GM21737 (cell line): ENCODE data around the gene ALDH5A1.

Experiments
- ATAC-seq: cut with Tn5 transposase; IDR thresholded peaks from one replicate; pipeline ENCODE4 v1.9.1; 2021; ENCODE audit warnings: mild to moderate bottlenecking, moderate library complexity; ENCODE audit not compliant: unreplicated experiment

Gene ALDH5A1

DNA sequence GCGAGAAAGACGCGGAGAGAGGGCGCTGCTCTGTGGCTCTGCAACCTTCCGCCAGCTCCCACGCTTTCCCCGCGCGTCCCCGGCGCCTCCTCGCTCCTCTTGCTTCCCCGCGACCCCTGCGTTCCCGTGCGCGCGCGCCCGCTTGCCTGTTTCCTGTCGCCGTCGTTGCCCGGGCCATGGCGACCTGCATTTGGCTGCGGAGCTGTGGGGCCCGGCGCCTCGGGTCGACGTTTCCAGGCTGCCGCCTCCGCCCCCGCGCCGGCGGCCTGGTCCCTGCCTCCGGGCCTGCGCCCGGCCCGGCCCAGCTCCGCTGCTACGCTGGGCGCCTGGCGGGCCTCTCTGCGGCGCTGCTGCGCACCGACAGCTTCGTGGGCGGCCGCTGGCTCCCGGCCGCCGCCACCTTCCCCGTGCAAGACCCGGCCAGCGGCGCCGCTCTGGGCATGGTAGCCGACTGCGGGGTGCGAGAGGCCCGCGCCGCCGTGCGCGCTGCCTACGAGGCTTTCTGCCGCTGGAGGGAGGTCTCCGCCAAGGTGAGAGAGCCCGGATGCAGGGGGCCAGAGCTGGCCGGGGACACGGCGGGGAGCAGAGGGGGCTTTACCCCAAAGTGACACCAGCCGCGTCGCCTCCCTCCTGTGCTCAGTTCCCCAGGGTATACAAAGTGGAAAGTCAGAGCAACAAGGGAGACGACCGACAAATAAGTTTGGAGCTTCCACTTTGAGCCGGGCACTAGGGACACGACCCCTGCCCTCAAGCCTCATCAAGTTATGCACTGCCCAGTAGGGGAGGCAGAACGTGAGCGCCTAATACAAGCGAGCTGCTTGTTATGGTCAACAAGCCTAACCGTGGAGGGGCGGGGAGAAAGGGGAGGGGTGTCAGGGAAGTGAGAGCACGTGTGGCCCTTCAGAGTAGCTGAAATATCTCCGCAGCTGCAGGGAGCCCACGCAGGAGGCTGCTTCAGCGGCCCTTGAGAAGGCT is at the start of gene ALDH5A1:
Gene ALDH5A1 (plus strand): TSS at position 149 of the 975 bp plus-strand sequence. CDS start 28 bp downstream, at position 177.
- ATAC-seq, result peak; percentile 69

- no peak for ATAC-seq
Measured at GRCh38 chr6:24445704-24446103, 49.1 kb upstream of the ALDH5A1 start.

DNA sequence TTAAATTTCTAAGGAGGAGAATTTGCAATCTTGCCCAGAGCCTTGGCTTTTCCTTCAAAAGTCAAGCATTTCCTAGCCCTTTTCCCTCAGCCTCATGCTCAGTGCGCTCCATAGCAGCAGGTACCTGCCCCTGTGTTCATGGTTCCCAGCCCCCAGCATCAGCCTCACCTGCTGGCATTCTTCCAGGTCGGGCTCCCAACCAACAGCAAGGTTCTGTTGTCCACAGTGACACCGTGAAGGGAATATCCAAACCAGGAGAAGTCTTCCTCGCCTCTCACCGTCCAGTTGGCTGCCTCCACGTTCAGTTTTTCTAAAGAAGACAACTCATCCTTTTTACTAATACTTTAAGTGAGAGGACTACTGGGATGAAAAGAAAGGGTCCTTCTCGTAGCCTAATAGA is 48.1 kb upstream of the ALDH5A1 start:
- ATAC-seq, result no peak

DNA sequence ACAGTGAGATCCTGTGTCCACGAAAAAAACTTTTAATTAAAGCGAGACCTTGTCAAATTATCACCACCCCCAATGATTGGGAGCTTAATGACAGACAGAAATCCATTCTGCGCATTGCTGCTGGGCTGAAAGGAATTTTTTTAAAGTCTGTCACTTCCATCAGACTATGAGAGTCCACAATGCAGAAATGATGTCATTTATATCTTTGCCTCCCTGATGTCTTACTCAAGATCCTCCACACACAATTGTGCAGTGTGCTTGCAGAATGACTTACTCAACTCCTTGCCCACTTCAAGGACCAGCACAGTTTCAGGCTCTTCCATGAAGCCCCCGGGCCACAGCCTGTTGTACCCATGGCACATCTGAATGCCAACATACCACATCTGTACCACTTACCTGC is 46.4 kb upstream of the ALDH5A1 start:
- ATAC-seq, result no peak

DNA sequence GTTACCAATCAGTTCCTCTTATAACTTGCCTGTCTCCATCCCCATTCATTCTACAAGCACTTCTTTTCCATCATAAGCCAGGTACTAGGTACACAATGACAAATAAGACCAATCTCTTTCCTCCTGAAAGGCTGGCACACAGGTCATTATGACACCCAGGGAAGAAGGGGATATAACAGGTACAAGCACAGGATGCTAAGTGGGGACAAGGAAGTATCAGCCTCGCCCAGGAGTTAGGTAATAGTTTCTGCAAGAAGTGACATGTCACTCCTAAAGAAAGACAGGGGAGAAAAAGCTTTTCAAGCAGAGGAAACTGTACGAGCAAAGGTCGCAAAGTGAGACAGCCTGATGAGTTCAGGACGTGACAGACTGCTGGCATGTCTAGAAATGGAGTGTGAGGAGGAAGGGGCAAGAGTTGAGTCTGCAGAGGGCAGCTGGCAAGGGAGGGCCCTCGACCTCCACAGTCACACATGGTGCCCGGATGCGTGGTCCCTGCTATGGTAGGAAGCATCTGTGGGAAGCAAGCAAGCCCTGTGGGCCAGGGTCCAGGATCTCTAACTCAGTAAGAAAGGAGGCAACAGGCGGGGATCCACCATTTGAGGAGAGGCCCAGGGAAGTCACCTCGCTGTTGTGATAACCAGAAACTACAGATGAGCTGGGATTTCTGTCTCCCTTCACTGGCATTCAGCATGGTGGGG is 45.8 kb upstream of the ALDH5A1 start:
- ATAC-seq, result no peak

DNA sequence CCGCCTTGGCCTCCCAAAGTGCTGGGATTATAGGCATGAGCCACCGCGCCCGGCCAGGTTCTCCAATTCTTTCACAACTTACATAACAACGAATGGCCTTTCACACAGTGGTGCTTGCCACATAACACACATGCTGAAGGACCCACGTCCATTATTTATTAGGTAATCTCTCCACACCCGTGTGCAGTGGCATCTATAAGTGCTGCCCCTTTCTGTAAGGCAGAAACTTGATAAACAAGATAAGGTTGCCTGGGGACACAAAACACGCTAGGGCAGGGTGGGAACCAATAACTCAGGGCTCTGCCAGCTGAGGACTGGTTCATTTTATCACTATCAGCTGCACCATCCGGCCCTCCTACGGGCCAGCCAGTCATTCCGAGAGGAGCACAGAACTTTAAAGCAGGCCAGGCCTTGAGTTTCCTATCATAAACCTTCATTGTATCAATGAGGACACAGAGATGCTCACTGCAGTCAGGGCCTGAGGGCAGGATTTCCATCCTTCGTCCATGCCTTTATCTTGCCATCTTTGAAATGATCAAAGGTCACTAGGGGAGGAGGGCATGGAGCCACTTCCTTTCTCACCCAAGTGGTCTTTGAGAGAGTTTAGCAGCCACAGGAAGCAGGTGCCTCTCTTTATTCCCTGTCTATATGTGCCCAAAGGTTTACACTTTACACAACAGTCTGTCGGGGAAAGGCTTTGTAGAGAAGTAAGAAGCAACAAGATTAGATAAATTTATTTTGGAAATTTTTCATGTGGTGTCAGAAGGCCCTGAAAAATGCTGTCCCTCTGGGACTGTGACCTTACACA is 43.0 kb upstream of the ALDH5A1 start:
- ATAC-seq, result no peak

GRCh38 chr6:24453921-24454320 is 40.8 kb upstream of the ALDH5A1 start:
- ATAC-seq, result no peak

- no peak for ATAC-seq
Measured at GRCh38 chr6:24454452-24454851, 40.3 kb upstream of the ALDH5A1 start.

DNA sequence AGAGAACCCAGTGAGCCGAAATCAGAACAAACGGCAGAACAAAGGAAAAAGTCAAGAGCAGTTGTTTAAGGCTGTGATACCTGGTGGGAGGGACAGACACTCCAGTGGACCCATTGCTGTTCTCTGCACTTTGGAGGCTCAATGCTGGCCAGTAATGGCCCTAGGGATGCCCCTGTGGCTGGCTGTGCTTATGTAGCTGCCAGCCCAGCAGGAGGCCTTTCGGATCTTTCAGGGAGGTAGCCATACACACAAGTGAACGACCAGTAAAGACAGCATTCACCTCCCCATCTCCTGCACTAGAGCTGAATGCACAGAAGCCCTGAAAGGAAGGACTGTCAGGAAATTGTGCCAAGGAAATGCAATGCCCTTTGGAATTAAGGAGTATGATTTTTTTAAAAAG is 39.7 kb upstream of the ALDH5A1 start:
- no peak for ATAC-seq

DNA sequence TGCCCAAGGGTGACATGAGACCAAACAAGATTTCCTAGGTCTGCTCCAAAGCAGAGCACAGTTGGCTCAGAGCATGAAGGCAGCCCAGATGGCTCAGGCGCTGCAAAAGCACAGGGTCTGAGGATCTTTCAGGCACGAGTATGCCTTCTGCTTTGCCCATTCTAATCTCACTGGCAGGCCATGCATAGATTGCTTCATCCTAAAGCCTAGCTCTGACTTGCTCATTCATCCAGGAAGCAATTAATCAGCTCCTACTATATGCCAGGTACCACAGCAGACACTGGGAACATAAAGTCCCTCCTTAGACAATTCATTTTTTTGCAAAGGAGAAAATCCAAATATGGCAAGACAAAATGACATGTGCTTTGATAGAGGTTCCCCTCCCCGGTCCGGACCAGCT is 36.6 kb upstream of the ALDH5A1 start:
- ATAC-seq, result no peak

DNA sequence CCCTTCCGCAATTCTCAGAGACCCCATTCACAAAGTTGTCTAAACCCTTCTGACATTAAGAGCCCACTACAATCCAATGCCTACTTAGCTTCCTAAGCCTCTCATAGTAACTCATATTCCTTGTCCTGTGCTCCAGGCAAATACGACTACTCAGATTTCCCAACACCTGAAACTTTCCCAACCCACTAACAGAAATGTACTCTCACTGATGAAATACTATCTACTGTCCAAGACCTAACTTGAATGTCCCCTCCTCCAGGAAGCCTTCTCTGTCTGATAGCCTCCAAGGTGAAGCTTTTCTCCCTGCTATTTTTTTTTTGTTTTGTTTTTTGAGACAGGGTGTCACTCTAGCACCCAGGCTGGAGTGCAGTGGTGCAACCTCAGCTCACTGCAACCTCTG is 35.8 kb upstream of the ALDH5A1 start:
- no peak for ATAC-seq

- no peak for ATAC-seq
Measured at GRCh38 chr6:24460966-24461365, 33.8 kb upstream of the ALDH5A1 start.

GRCh38 chr6:24464253-24465038 is 30.3 kb upstream of the ALDH5A1 start:
- ATAC-seq, result no peak

GRCh38 chr6:24469811-24470210 is 25.0 kb upstream of the ALDH5A1 start:
- ATAC-seq, result no peak

- ATAC-seq, result no peak
Measured at GRCh38 chr6:24472181-24472580, 22.6 kb upstream of the ALDH5A1 start.

DNA sequence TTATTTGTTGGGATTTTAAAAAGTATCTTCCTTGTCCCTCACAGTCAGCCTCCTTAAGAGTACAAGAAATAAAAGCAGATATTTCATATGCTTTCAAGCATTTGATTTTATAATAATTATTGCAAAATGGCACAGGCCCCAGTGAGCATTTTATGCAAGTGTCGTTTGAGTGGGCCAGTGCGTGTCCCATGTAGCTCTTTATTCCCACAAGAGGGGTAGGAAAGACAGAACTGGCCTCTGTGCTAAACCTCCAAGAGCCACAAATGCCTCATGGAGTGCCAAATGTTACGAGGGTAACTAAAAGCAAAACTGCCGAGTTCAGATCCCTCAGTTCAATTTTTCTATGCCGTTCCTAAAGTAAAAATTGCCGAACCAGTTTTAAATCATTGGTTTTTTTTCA is 18.1 kb upstream of the ALDH5A1 start:
- no peak for ATAC-seq

- ATAC-seq, result no peak
Measured at GRCh38 chr6:24477070-24477469, 17.7 kb upstream of the ALDH5A1 start.

DNA sequence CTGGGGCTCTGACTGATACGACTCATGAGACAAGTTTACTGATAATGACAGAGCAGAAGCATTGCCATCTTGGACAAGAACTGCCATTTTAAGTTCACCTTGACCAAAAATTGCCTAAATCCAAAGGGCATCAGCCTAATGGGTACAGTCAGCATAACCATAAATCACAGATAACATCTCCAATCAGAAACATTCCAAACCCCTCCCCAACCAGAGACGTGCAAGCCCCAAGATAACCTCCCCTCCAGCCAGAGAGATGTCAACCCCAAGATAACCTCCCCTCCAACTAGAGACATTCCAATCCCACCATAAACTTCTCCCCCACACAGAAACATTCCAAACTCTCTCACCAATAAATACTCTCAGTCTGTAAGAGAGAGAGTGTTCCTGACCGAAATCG is 15.9 kb upstream of the ALDH5A1 start:
- no peak for ATAC-seq

- ATAC-seq, result no peak
Measured at GRCh38 chr6:24480705-24481104, 14.1 kb upstream of the ALDH5A1 start.

- no peak for ATAC-seq
Measured at GRCh38 chr6:24481449-24481848, 13.3 kb upstream of the ALDH5A1 start.
